ENCODE data around the gene SLC38A3. TPM values are rescaled to one million over a fixed set of nuclear protein-coding genes. Genes with fewer than 3 reads are reported as not detected.
A peak's percentile ranks its signal among the peaks of the same experiment; 100 is the strongest.

SLC38A3 gene
- total and polyA plus RNA-seq, 2 of the 8 experiments (the other 6 are each of a cell fraction or from before 2014, with no cell fraction given), result 1.2 to 3.7 TPM

- 90% methylated on average over 8 of the region's 8 CpGs; no CpG with 5 or more reads in 1 of the 2 experiments for WGBS, 2 experiments (ENCODE audit: extremely low coverage in 1 of 2, insufficient coverage in 1 of 2, insufficient read length in 1 of 2, insufficient replicate concordance in 2 of 2, low coverage in 1 of 2, low lambda C conversion rate in 2 of 2, missing lambda C conversion rate in 1 of 2)
- Histone ChIP-seq H3K18ac (ENCODE audit: extremely low read depth, low read length) (no peak overlapping the region), H3K56ac (replicated peaks; ENCODE audit: insufficient read length, low read depth, low read length) (no peak overlapping the region), H2BK20ac (ENCODE audit: low read length) (no peak overlapping the region), H2BK120ac (replicated peaks; ENCODE audit: low read depth, low read length) (no peak overlapping the region), H3K4ac (replicated peaks; ENCODE audit: insufficient read length, low read depth, low read length) (no peak overlapping the region), H3K79me1 (ENCODE audit: low read depth, low read length) (peaks cover 15% of the 10 kb centered on the region), H3K27me3 (replicated peaks in 1 of 4; ENCODE audit: control insufficient read depth in 3 of 4, extremely low read depth in 1 of 4, insufficient read depth in 3 of 4, low read length in 3 of 4) (no peaks in the 10 kb centered on the region), H4K5ac (ENCODE audit: insufficient read length, low read depth, low read length) (no peak overlapping the region), H3K36me3 (ENCODE audit: control insufficient read depth in 2 of 4, insufficient read depth in 4 of 4, low read length in 3 of 4) (peaks cover 7 to 25% (median 13%) of the 10 kb centered on the region in 4 experiments), H4K20me1 (replicated peaks in 1 of 2; ENCODE audit: control insufficient read depth in 1 of 2, insufficient read depth in 2 of 2, low read length in 2 of 2) (peaks cover 6 to 16% of the 10 kb centered on the region in 2 experiments), H4K8ac (ENCODE audit: extremely low read depth, insufficient read depth, low read length) (no peak overlapping the region), H3K4me2 (ENCODE audit: insufficient read depth in 1 of 2, low read depth in 2 of 2, low read length in 2 of 2) (no peak overlapping the region), H3K4me3 (ENCODE audit: extremely low read depth in 1 of 4, insufficient read depth in 2 of 4, low read depth in 3 of 4, low read length in 4 of 4) (no peak overlapping the region), H3K23me2 (ENCODE audit: low read depth, low read length) (no peaks in the 10 kb centered on the region), H2BK12ac (ENCODE audit: low read depth, low read length) (no peak overlapping the region), H2BK5ac (ENCODE audit: low read depth, low read length) (0 out of 2 replicates have a peak overlapping the region, but pooled peaks have one; percentile 9), H3K79me2 (ENCODE audit: control insufficient read depth in 1 of 2, insufficient read depth in 2 of 2, low read length in 2 of 2) (peaks cover 0 to 3% of the 10 kb centered on the region in 2 experiments; a peak in 1 of 4 replicates), H2BK15ac (ENCODE audit: low read length) (no peak overlapping the region), H3K9ac (replicated peaks in 1 of 4; ENCODE audit: extremely low read depth in 1 of 4, low read depth in 3 of 4, low read length in 3 of 4) (no peak overlapping the region), H3K14ac (ENCODE audit: insufficient read length) (no peak overlapping the region), H3K23ac (ENCODE audit: insufficient read length) (no peak overlapping the region), H3K27ac (ENCODE audit: low read depth, low read length) (no peak overlapping the region), H3K4me1 (replicated peaks in 1 of 4; ENCODE audit: control insufficient read depth in 3 of 4, insufficient read depth in 4 of 4, low read length in 3 of 4) (peaks cover 0 to 10% (median 3%) of the 10 kb centered on the region in 4 experiments; a peak in 3 of 7 replicates), H4K91ac (replicated peaks; ENCODE audit: insufficient read length, low read length) (no peak overlapping the region), H2AFZ (ENCODE audit: low read length) (no peak overlapping the region), H3K9me3 (ENCODE audit: insufficient read depth in 2 of 2, low read depth in 1 of 2, low read length in 1 of 2) (no peaks in the 10 kb centered on the region), H2AK5ac (ENCODE audit: low read depth, low read length) (no peak overlapping the region)
- CTCF ChIA-PET (ENCODE audit: partially characterized antibody), result interaction anchor here (0.8 to 25.0 kb wide), 17 partner anchors 9 to 69 kb away, joined by 3 to 299 read pairs (median 7); partner anchors contain the start of gene GNAT1
- POLR2A ChIA-PET (ENCODE audit: partially characterized antibody), result interaction anchor here (0.8 to 7.2 kb wide), 6 partner anchors 9 to 57 kb away, joined by 3 to 34 read pairs (median 4); no protein-coding TSS in a partner anchor
- TF ChIP-seq RAD21 (IDR thresholded peaks at IDR 0.05 in 1 of 2, conservative IDR thresholded peaks at IDR 0.05 in 1 of 2; ENCODE audit: low read depth in 2 of 2, low read length in 2 of 2), result no peak
- TF ChIP-seq BCL11A (IDR thresholded peaks at IDR 0.05; ENCODE audit: low read depth in 2 of 2, low read length in 2 of 2), result no peak
- TF ChIP-seq SP4 (IDR thresholded peaks at IDR 0.05; ENCODE audit: low read length), result no peak
- TF ChIP-seq SP2 (IDR thresholded peaks at IDR 0.05; ENCODE audit: low read length), result no peak
- no peak for TF ChIP-seq CEBPB (IDR thresholded peaks at IDR 0.05; ENCODE audit: low read depth, low read length)
- no peak for TF ChIP-seq EGR1 (IDR thresholded peaks at IDR 0.05; ENCODE audit: borderline replicate concordance, low read depth, low read length)
- TF ChIP-seq RXRA (IDR thresholded peaks at IDR 0.05; ENCODE audit: insufficient read depth, low read depth, low read length), result no peak
- no peak for TF ChIP-seq NRF1 (IDR thresholded peaks at IDR 0.05; ENCODE audit: low read depth, low read length)
- no peak for TF ChIP-seq POLR2AphosphoS5 (IDR thresholded peaks at IDR 0.05; ENCODE audit: low read depth, low read length)
- DNase-seq (ENCODE audit: low read depth in 1 of 2, low spot score in 2 of 2) (no peak), FAIRE-seq (no peak)
These were observed 32.3 kb upstream of the SLC38A3 start for GRCh38 chr3:50172626-50173220.

Data from H1 (cell line).